ENCODE data around the gene NYAP1. TPM values are rescaled to one million over a fixed set of nuclear protein-coding genes. Genes with fewer than 3 reads are reported as not detected.
A peak's percentile ranks its signal among the peaks of the same experiment; 100 is the strongest.

Gene NYAP1
- total RNA-seq, 4 donors from 2014 or later, result 0.51 to 1.1 (median 0.67) TPM

- 75% methylated on average over 1 of the region's 17 CpGs for WGBS
- Histone ChIP-seq H3K36me3 (peaks cover 17% of the 10 kb centered on the region), H3K27me3 (no peaks in the 10 kb centered on the region), H3K4me3 (peak overlapping the region; percentile 6), H3K9me3 (no peaks in the 10 kb centered on the region), H3K4me1 (peaks cover 42% of the 10 kb centered on the region), H3K27ac (peak overlapping the region; percentile 69)
- no peak for DNase-seq (ENCODE audit: low spot score in 2 of 2)
- TF ChIP-seq EP300 (IDR thresholded peaks at IDR 0.05) (no peak), POLR2A (IDR thresholded peaks at IDR 0.05) (no peak), POLR2AphosphoS5 (IDR thresholded peaks at IDR 0.05) (peak in 1 of 3 donors; percentile 53), CTCF (IDR thresholded peaks at IDR 0.05) (peak; percentile 17 to 67)
Measured at GRCh38 chr7:100465702-100466311, 17.9 kb upstream of the NYAP1 start.

GRCh38 chr7:100466653-100467605, 16.8 kb upstream of the NYAP1 start:
- no peaks in the 10 kb centered on the region for H3K27me3 ChIP-seq
- TF ChIP-seq POLR2A (IDR thresholded peaks at IDR 0.05), result no peak
- TF ChIP-seq CTCF (IDR thresholded peaks at IDR 0.05), result no peak
- no peak for TF ChIP-seq EP300 (IDR thresholded peaks at IDR 0.05)
- peaks cover 23% of the 10 kb centered on the region for H3K36me3 ChIP-seq
- H3K4me3 ChIP-seq, result peak overlapping the region; percentile 6
- no peaks in the 10 kb centered on the region for H3K9me3 ChIP-seq
- no peak for DNase-seq (ENCODE audit: low spot score in 2 of 2)
- 63% methylated on average over 20 of the region's 32 CpGs for WGBS
- peaks cover 42% of the 10 kb centered on the region for H3K4me1 ChIP-seq
- peak overlapping the region; percentile 69 for H3K27ac ChIP-seq

GRCh38 chr7:100467638-100468373, 15.9 kb upstream of the NYAP1 start:
- peaks cover 23% of the 10 kb centered on the region for H3K36me3 ChIP-seq
- H3K4me3 ChIP-seq, result no peak overlapping the region
- no peak for DNase-seq (ENCODE audit: low spot score in 2 of 2)
- 59% methylated on average over 22 of the region's 22 CpGs for WGBS
- TF ChIP-seq POLR2AphosphoS5 (IDR thresholded peaks at IDR 0.05), result no peak
- TF ChIP-seq POLR2A (IDR thresholded peaks at IDR 0.05), result no peak
- TF ChIP-seq CTCF (IDR thresholded peaks at IDR 0.05), result no peak
- TF ChIP-seq EP300 (IDR thresholded peaks at IDR 0.05), result no peak
- no peaks in the 10 kb centered on the region for H3K27me3 ChIP-seq
- no peaks in the 10 kb centered on the region for H3K9me3 ChIP-seq
- H3K4me1 ChIP-seq, result peaks cover 51% of the 10 kb centered on the region
- peak overlapping the region; percentile 11 for H3K27ac ChIP-seq

DNA sequence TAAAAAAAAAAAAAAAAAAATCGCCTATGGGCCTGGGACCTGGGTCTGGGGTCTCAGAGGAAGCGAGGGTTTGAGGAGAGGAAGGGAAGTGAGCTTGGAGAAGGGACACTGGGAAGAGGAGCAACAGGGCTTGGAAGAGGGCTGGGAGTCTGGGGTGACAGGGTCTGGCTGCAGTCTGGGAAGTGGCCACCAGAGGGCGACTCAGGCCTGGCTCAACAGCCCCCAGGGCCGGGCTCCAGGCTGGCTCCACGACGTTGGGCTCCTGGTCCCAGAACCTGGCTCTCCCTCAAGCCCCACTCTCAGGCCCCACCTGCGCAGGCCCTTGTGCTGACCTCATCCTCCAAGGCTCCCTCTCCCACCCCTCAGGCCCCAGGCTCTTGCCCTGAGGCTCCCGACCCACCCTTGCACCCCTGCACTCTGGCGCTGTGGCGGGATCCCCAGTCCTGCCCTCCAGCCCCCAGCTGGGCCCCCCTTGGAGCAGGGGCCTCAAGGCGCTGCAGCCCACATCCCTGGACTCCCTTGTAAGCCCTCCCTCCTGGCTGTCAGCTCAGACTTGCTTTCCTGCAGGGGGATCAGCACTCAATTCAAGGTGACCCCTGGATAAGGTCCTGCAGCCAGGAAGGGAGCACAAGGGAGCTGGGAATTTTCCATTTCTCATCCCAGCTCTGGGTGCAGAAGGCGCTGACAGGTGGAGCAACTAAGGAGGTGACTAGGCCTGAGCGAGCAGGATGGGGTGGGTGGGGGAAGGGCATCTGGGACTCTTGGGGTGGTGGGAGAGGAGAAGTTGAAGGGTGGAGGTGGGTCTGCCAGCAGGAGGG, 14.3 kb upstream of the NYAP1 start:
- Histone ChIP-seq H3K4me3 (no peak overlapping the region), H3K27ac (peak overlapping the region; percentile 50), H3K36me3 (peaks cover 34% of the 10 kb centered on the region), H3K4me1 (peaks cover 61% of the 10 kb centered on the region), H3K27me3 (no peaks in the 10 kb centered on the region), H3K9me3 (no peaks in the 10 kb centered on the region)
- no peak for TF ChIP-seq POLR2AphosphoS5 (IDR thresholded peaks at IDR 0.05)
- TF ChIP-seq EP300 (IDR thresholded peaks at IDR 0.05), result no peak
- TF ChIP-seq CTCF (IDR thresholded peaks at IDR 0.05), result peak; percentile 92 to 96
- peak; percentile 90 to 94 for DNase-seq (ENCODE audit: low spot score in 2 of 2)
- WGBS, result 35% methylated on average over 11 of the region's 13 CpGs
